GM12875 (cell line): Measurements from ENCODE around the gene RPL39.
A peak's percentile ranks its signal among the peaks of the same experiment; 100 is the strongest.
"Not testable (repeated sequence)": the region's sequence is repeated elsewhere in the genome, so short reads cannot be mapped to it uniquely, and the experiment has no call there.

Experiments used
- H3K4me3 ChIP-seq: one replicate; pipeline ENCODE4 v1.5.1; 2011; ENCODE audit warnings: low read depth, low read length, control low read depth
- TF ChIP-seq, protein P1 (sequence below): IDR thresholded peaks from 2 replicates; pipeline ENCODE4 v1.5.1; 2011; ENCODE audit warnings: low read depth, mild to moderate bottlenecking, control low read depth, inconsistent platforms, low read length, moderate library complexity, borderline replicate concordance; ENCODE audit not compliant: insufficient read depth

The RPL39 gene

DNA sequence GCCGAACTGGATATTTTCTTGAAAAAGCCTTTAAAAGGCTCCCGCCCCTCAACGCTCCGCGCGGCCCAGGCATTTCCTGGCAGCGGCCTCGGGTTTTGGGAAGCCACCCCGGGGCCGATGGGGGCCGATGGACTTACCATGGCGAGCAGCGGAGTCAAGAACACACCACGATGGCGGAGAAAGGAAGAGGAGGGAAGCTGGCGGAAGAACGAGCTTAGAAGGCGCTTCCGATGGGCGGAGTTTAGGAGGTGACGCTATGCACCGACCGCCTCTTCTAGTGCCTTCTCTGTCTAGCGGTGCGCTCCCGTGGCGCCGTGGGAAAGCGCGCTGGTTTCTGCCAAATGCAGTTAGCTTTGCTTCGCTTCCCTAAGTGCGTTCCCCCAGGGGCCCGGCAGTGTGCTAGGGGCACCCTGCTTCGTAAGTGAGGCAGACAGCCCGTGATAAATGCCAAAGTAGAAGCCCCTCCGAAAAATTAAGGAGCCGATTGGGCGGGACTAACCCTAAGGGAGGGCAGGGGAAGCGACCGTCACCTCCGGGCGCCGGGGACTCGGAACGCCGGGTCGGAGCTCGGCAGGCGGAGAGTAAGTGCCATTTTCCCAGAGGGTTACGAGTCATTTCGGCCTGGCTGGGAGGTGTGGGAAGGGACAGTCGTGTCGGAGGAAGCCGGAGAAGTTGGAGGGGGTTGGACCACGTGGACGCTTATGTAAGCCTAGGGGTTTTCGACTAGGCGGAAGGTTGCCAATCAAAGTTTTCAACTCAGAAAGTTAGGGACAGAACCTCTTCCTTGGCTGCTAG lies at the start of gene RPL39:
RPL39 (minus strand) TSS at position 194 of the 795 bp plus-strand sequence; CDS start at position 140, 54 bp downstream.
- TF ChIP-seq, protein P1, sequence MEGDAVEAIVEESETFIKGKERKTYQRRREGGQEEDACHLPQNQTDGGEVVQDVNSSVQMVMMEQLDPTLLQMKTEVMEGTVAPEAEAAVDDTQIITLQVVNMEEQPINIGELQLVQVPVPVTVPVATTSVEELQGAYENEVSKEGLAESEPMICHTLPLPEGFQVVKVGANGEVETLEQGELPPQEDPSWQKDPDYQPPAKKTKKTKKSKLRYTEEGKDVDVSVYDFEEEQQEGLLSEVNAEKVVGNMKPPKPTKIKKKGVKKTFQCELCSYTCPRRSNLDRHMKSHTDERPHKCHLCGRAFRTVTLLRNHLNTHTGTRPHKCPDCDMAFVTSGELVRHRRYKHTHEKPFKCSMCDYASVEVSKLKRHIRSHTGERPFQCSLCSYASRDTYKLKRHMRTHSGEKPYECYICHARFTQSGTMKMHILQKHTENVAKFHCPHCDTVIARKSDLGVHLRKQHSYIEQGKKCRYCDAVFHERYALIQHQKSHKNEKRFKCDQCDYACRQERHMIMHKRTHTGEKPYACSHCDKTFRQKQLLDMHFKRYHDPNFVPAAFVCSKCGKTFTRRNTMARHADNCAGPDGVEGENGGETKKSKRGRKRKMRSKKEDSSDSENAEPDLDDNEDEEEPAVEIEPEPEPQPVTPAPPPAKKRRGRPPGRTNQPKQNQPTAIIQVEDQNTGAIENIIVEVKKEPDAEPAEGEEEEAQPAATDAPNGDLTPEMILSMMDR: no peak
- H3K4me3 ChIP-seq: peak within 1 kb of the TSS; percentile 75

DNA sequence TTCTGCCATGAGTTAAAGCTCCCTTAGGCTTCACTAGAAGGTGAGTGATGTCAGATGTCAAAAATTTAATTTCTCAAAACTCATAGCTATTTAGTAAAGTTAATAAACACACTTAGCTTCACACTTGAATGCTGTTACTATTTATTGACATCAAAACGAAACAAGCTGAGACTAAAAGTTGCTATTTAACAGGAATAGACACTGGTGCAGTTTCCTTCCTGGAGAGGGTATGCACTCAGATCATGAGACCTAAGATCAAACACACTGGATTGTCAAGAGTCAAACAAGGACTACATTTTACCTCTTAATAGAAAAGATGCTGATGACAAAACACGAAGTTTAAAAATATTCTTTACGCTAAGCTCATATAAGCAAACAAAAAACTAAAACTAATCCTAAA lies 42.5 kb upstream of the RPL39 start:
- TF ChIP-seq, protein P1: no peak
- H3K4me3 ChIP-seq: no peak overlapping the region

DNA sequence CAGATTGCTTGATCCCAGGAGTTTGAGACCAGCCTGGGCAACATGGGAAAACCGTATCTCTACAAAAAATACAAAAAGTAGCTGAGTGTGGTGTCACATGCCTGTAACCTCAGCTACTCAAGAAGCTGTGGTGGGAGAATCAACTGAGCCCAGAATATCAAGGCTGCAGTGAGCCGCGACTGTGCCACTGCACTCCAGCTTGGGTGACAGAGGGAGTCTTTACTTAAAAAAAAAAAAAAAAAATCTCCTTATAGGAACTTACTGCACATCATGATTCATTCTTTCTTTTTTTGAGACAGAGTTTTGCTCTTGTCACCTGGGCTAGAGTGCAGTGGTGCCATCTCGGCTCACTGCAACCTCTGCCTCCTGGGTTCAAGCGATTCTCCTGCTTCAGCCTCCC lies 37.0 kb upstream of the RPL39 start:
- H3K4me3 ChIP-seq: no peak overlapping the region
- TF ChIP-seq, protein P1: no peak

DNA sequence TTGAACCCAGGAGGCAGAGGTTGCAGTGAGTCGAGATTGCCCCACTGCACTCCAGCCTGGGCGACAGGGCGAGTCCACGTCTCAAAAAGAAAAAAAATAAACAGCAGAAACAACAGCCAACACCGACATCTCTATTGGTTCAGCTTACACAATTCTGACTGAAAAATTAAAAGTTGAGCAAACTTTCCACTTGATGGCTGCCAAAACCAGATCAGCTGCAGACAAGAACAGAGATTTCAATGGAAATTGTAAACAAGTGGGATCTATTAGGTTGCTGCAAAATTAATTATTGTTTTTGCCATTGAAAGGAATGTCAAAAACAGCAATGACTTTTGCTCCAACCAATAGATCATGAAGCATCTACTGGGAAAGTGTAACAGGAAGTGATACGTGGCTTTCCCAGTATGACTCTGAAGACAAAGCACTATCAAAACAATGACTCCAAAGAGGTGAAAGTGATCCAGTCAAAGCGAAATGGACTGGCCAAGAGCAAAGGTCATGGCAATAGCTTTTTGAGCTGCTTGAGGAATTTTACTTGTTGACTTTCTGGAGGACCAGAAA lies 35.0 kb upstream of the RPL39 start:
- no peak overlapping the region for H3K4me3 ChIP-seq
- TF ChIP-seq, protein P1: no peak

DNA sequence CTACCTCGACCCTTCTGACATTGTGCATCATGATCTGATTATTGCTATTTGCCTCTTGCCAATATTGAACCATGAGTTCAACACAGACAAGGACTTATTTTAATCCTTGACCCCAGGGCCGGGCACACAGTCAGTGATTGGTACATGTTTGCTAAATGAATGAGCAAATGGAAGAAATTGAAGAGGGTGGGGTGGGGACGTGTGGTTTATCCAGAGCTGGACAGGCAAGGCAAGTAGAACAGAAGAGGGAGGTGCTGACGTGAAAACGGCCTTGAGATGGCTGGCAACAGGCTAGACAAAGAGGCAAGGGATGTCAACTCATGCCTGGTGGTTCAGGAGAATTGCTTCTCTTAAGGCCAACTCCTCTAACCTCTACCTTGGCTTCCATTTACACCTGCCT lies 32.8 kb upstream of the RPL39 start:
- not testable (repeated sequence) for H3K4me3 ChIP-seq

DNA sequence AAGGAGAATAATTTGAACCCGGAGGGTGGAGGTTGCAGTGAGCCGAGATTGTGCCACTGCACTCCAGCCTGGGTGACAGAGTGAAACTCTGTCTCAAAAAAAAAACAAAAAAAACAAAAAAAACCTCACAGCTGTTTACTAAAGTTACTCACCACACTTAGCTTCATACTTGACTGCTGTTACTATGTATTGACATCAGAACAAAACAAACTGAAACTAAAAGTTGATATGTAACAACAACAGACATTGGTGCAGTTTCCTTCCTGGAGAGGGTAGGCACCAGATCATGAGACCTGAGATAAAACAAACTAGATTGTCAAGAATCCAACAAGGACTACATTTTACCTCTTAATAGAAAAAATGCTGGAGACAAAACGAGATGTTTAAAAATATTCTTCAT lies 30.3 kb upstream of the RPL39 start:
- not testable (repeated sequence) for H3K4me3 ChIP-seq

DNA sequence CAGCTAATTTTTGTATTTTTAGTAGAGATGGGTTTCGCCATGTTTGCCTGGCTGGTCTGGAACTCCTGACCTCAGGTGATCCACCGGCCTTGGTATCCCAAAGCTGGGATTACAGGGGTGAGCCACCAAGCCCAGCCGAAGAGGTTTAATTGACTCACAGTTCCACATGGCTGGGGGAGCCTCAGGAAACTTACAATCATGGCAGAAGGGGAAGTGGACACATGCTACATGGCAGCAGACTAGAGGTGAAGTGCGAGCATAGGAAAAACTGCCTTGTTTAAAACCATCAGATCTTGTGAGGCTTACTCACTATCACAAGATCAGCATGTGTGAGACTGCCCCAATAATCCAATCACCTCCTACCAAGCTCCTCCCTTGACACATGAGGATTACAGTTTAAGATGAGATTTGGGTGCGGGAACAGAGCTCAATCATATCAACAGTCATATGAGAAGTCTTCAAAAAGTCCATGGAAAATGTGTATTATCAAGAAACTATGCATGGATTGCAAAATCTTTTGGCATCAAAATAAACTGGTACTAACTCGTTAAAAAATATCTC lies 25.8 kb upstream of the RPL39 start:
- H3K4me3 ChIP-seq: no peak overlapping the region
- TF ChIP-seq, protein P1: no peak

DNA sequence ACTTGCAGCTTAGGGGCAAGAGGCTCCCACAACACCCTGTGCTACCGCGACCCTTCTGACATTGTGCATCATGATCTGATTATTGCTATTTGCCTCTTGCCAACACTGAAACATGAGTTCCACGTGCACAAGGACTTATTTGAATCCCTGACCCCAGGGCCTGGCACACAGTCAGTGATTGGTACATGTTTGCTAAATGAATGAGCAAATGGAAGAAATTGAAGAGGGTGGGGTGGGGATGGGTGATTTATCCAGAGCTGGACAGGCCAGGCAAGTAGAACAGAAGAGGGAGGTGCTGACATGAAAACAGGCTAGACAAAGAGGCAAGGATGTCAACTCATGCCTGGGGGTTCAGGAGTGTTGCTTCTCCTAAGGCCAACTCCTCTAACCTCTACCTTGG lies 24.9 kb upstream of the RPL39 start:
- TF ChIP-seq, protein P1: no peak
- H3K4me3 ChIP-seq: no peak overlapping the region
